Calu3 (cell line): ENCODE results near the gene ALLC. TPM values are rescaled to one million over a fixed set of nuclear protein-coding genes. Genes with fewer than 3 reads are reported as not detected.

Experiments used
- BruUV-seq: library from RNA; stranded (reverse); fragments of 400-500 nt; replicated peaks from 2 replicates; lab custom pipeline; 2021; lab: Mats Ljungman, UMichigan
- CTCF ChIA-PET: fragments of 300-600 bp; sonication (Branson Sonifier 250); formaldehyde crosslinking; loops from one replicate; lab custom pipeline; 2022; ENCODE audit warnings: antibody characterized with exemption; lab: Charles Lee
- DNase-seq: peaks from one replicate; pipeline ENCODE4 v3.0.0; 2022
- H3K27ac Mint-ChIP-seq: one replicate; pipeline ENCODE4 v1.8.0; 2022; ENCODE audit warnings: mixed read lengths; ENCODE audit not compliant: unreplicated experiment
- H3K27me3 Mint-ChIP-seq: one replicate; pipeline ENCODE4 v1.8.0; 2022; ENCODE audit warnings: mixed read lengths; ENCODE audit not compliant: unreplicated experiment
- H3K36me3 Mint-ChIP-seq: one replicate; pipeline ENCODE4 v1.8.0; 2022; ENCODE audit warnings: mild to moderate bottlenecking, moderate library complexity, mixed read lengths; ENCODE audit not compliant: insufficient read depth, unreplicated experiment
- H3K4me1 Mint-ChIP-seq: one replicate; pipeline ENCODE4 v1.8.0; 2022; ENCODE audit warnings: mild to moderate bottlenecking, low read depth, mixed read lengths; ENCODE audit not compliant: unreplicated experiment
- H3K4me3 Mint-ChIP-seq: one replicate; pipeline ENCODE4 v1.8.0; 2022; ENCODE audit warnings: mild to moderate bottlenecking, low read depth, moderate library complexity, mixed read lengths; ENCODE audit not compliant: unreplicated experiment
- H3K9me3 Mint-ChIP-seq: one replicate; pipeline ENCODE4 v1.8.0; 2022; ENCODE audit warnings: low read depth, mixed read lengths; ENCODE audit not compliant: unreplicated experiment
- intact Hi-C: fragments of 100-400 bp; cut with micrococcal nuclease; formaldehyde crosslinking; loops from one replicate; pipeline ENCODE4 v1.10.0; 2022; ENCODE audit not compliant: unreplicated experiment
- total RNA-seq: library from RNA; stranded (reverse); gene quantifications from 2 replicates; pipeline ENCODE4 v1.2.3, GENCODE V29; 2022
- TF ChIP-seq, protein P1 (sequence below): fragments of 200-600 bp; IDR thresholded peaks from one replicate; pipeline ENCODE4 v1.8.0; 2022; ENCODE audit warnings: antibody characterized with exemption; ENCODE audit not compliant: unreplicated experiment

ALLC gene
- total RNA-seq, 1 experiment from 2014 or later = not detected

DNA sequence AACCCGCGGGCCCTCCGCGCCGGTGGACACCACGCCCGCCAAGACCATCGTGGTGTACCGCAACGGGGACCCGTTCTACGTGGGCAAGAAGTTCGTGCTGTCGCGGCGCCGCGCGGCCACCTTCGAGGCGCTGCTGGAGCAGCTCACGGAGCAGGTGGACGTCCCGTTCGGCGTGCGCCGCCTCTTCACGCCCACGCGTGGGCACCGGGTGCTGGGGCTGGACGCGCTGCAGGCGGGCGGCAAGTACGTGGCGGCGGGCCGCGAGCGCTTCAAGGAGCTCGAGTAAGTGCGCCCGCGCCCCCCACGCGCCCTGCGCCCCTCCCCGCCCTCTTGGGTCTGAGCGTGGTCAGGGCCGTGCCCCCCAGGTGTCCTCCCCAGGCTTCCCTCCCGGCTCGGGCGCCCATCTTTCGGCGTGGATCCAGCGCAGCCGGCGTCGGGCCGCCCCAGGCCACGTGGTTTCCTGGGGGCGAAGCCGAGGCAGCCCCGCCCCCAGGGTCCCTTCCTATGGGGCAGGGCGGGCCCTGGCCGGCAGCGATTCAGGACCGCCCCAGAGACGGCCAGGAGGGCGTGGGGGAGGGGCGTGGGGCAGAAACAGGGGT, 45.9 kb downstream of the ALLC start:
- H3K36me3 Mint-ChIP-seq = no peaks in the 10 kb centered on the region
- H3K4me3 Mint-ChIP-seq = no peak overlapping the region
- CTCF ChIA-PET = interaction anchor here (0.5 kb wide), 1 partner anchor 961 kb away, joined by 4 read pairs; no protein-coding TSS in a partner anchor
- no peaks in the 10 kb centered on the region for H3K4me1 Mint-ChIP-seq
- H3K27ac Mint-ChIP-seq = no peak overlapping the region
- peaks cover 10% of the 10 kb centered on the region for H3K27me3 Mint-ChIP-seq
- no TSS peak for BruUV-seq
- TF ChIP-seq, protein P1, sequence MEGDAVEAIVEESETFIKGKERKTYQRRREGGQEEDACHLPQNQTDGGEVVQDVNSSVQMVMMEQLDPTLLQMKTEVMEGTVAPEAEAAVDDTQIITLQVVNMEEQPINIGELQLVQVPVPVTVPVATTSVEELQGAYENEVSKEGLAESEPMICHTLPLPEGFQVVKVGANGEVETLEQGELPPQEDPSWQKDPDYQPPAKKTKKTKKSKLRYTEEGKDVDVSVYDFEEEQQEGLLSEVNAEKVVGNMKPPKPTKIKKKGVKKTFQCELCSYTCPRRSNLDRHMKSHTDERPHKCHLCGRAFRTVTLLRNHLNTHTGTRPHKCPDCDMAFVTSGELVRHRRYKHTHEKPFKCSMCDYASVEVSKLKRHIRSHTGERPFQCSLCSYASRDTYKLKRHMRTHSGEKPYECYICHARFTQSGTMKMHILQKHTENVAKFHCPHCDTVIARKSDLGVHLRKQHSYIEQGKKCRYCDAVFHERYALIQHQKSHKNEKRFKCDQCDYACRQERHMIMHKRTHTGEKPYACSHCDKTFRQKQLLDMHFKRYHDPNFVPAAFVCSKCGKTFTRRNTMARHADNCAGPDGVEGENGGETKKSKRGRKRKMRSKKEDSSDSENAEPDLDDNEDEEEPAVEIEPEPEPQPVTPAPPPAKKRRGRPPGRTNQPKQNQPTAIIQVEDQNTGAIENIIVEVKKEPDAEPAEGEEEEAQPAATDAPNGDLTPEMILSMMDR = no peak
- DNase-seq = no peak
- intact Hi-C loops = no loop called here
- no peaks in the 10 kb centered on the region for H3K9me3 Mint-ChIP-seq

DNA sequence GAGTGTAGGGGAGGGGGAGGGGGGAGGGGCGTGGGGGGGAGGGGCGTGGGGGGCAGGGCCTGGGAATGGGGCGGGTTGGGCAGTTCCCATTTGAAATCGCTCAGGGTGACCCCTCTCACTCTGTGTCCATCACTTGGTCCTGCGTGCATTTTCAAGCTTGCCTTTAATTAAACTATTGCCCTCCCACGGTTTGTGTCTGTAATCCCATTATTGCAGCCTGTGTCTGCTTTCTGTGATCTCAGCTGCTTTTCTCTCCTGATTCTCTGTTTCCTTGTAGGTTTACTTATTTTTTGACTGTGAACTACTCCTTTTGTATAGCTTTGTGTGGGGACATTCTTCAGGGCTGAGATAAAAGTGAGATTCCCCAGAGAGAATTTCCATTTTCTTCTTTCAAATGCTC, 46.7 kb downstream of the ALLC start:
- no peak overlapping the region for H3K4me3 Mint-ChIP-seq
- intact Hi-C loops = no loop called here
- H3K9me3 Mint-ChIP-seq = no peaks in the 10 kb centered on the region
- peaks cover 13% of the 10 kb centered on the region for H3K27me3 Mint-ChIP-seq
- H3K36me3 Mint-ChIP-seq = no peaks in the 10 kb centered on the region
- H3K4me1 Mint-ChIP-seq = no peaks in the 10 kb centered on the region
- BruUV-seq = no TSS peak
- TF ChIP-seq, protein P1 = no peak
- DNase-seq = no peak
- CTCF ChIA-PET = no interaction called here
- peak overlapping the region; percentile 47 for H3K27ac Mint-ChIP-seq

DNA sequence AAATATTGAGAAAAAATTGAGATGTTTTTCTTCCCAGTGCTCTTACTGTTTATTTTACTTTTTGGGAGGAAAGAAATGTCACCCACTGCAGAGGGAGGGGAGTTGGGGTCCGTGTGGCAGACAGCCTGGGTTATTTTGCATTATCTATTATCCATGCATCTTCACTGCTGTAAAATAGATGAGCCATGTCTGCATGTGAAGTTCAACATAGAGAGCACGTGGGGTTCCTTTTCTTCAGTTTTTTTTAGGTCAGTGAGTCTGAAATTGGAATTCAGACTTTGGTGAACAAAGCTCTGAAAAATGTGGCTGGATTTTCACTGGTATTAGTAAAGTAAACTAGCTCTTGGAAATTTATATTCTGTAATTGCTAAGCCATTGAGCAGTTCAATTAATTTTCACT, 47.8 kb downstream of the ALLC start:
- TF ChIP-seq, protein P1 = no peak
- Mint-ChIP-seq H3K4me3 (no peak overlapping the region), H3K27ac (no peak overlapping the region), H3K27me3 (peaks cover 13% of the 10 kb centered on the region), H3K9me3 (no peaks in the 10 kb centered on the region), H3K36me3 (no peaks in the 10 kb centered on the region), H3K4me1 (no peaks in the 10 kb centered on the region)
- BruUV-seq = no TSS peak
- CTCF ChIA-PET = no interaction called here
- intact Hi-C loops = no loop called here
- no peak for DNase-seq

DNA sequence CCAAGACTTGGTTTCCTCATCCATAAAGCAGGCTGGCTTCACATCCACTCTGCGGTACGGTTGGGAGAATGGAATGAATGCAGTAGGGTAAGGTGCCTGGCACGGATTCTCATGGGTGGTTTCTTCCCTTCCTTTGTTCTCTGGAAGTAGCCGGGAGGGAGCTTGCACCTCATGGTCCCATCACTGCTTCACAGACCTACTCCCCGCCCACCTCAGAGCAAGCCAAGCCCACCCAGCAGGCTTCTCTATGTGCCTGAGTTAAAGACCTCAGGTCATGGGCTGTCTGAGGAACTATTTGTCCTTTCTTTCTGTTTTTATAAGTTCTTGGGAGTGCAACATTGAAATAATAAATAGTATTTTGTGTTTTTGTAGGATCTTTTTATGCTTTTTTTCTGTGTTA, 48.9 kb downstream of the ALLC start:
- Mint-ChIP-seq H3K9me3 (no peaks in the 10 kb centered on the region), H3K4me3 (no peak overlapping the region), H3K27ac (no peak overlapping the region), H3K36me3 (no peaks in the 10 kb centered on the region), H3K27me3 (peaks cover 13% of the 10 kb centered on the region), H3K4me1 (no peaks in the 10 kb centered on the region)
- no peak for DNase-seq
- intact Hi-C loops = no loop called here
- TF ChIP-seq, protein P1 = no peak
- no TSS peak for BruUV-seq
- CTCF ChIA-PET = no interaction called here
